GM21367 (cell line): ENCODE measurements around the gene PLEKHD1.

Experiments
- ATAC-seq: cut with Tn5 transposase; IDR thresholded peaks from one replicate; pipeline ENCODE4 v1.9.1; 2021; ENCODE audit not compliant: unreplicated experiment

The PLEKHD1 gene

DNA sequence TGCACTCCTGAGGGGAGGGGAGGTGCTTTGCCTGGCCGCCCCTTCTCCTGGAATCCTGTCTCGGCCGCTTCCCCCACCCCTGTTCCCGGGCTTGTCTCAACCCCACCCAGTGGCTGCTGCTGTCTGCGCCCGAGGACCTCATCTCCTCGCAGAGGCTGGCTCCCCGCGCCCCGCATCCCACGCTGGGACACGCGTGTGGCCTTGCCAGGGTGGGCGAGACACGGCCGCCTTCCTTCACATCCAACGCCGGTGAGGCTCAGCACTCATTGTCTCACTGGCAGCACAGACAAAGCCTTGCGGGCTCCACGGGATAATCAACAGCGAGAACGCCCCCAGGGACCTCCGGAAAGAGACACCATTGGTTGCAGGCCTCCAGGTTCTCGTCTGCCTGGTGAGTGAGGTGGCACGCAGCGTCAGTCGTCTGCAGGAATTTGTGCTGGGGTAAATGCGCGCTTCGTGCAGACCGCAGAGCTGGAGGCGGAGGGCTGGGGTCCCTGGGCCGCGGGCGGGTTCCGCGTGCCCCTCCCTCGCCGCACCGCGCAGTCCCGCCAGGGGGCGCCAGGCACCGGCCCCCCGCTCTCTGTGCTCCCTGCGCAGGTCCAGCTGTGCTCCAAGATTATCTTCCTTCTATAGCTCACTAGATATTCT lies 63.3 kb downstream of the PLEKHD1 start:
- no peak for ATAC-seq

DNA sequence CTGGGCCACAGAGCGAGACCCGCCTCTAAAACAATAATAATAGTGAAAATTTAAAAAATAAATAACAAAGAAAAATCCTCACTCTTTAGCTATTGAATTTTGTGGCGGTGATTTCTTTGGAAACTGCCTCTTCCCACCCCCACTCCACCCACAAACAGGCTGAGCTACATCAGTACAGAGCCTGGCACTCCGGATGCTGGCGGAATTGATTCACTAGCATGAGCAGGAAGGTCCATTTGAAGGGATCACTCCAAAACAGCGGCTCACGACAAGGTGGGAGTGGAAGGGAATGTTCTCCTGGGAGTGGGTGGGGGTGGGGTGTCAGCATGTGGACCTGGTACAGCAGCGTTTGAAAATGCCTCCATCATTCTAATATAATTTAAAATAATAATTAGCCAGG lies 64.0 kb downstream of the PLEKHD1 start:
- ATAC-seq, result no peak

DNA sequence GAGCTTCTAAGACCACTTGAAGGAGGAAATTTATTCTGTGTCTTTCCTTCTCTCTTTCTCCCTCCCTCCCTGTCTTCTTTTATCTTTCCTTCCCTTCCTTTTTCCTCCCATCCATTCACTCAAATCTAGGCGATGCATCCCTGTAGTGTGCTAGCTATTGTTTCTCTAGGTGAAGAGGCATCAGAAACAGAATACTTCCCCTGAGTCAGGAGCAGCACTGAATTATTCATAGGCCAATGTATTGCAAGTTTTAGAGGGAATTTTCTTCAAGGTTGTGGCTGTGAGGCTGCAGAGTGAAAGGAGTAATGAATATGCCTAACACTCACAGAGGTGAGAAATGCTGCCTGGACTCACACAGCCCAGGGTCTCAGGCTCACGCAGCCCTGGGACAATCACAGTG lies 67.0 kb downstream of the PLEKHD1 start:
- ATAC-seq, result no peak

DNA sequence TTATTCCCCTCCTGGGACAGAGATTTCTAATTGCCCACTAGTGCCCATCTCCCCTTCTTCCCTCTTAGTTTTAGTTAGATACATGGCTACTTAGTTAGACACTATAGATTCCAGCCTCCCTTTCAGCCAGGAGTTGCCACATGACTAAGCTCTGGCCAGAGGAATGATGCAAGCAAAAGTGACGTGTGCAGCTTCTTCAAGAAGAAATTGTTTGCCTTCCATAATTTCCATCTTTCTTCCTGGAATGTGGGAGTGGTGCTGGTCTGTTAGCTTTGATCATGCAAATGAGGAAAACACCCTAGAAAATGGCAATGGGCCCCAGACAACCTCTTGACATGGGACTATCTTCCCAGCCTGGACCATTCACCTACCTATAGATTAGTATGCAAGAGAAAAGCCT lies 68.7 kb downstream of the PLEKHD1 start:
- no peak for ATAC-seq

DNA sequence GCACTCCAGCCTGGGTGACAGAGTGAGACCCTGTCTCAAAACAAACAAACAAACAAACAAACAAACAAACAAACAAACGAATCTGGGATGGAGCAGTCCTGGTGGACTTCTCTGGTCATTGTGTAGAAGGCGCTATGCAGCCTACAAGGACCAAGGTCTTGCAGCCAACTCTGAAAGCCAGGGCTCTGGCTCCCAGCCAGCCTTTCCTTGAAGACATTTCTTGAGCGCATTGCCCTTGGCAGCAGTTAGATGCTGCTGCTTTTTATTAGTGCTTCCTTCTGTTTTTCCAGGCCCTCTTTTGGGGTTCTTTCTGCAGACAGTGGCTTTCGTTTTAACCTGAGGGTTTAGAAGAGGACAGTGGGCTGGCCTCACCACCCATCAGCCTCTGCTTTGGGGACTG lies 70.0 kb downstream of the PLEKHD1 start:
- no peak for ATAC-seq

DNA sequence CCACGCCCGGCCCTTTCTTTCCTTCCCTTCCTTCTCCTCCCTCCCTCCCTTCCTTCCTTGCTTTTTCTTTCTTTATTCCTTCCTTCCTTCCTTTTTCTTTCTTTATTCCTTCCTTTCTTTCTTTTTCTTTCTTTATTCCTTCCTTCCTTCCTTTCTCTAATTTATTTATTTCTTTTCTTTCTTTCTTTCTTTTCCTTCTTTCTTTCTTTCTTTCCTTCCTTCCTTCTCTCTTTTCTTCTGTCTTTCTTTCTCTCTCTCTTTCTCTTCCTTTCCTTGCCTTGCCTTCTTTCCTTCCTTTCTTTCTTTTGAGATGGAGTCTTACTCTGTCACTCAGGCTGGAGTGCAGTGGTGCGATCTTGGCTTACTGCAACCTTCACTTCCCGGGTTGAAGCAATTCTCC lies 74.2 kb downstream of the PLEKHD1 start:
- no peak for ATAC-seq

DNA sequence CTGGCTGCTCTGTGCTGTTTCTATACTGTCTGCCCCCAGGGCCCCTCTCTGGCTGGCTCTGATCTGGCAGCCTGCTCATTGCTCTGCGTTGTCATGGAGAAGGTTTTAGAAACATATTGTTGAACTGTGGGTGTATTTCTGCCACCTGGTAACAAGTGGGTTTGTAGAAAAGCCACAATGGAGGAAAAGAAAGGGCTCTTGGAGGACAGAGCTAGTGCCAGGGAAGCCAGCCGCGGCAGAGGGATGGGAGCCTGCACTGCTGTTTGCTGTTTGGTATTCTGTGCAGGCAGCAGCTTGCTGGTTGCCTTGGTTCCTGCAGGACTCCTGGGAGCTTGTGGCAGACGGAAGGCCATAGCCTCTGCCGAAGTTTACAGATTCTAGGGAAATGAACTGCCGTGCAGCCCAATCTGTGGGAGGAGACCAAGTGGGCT lies 75.1 kb downstream of the PLEKHD1 start:
- no peak for ATAC-seq

DNA sequence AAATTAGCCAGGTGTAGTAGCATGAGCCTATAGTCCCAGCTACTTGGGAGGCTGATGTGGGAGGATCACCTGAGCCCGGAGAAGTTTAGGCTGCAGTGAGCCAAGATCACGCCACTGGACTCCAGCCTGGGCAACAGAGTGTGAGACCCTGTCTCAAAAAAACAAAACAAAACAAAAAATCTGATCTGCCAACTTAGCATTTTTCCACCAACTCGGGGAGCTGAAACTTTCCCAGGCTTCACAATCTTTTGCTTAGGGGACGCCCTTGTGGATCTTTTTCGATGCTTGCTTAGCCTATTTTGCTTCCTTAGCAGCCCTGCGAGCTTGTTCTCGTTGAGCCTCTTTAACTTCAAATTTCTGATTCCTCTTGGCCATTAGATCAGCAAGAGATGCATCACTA lies 76.3 kb downstream of the PLEKHD1 start:
- ATAC-seq, result no peak

DNA sequence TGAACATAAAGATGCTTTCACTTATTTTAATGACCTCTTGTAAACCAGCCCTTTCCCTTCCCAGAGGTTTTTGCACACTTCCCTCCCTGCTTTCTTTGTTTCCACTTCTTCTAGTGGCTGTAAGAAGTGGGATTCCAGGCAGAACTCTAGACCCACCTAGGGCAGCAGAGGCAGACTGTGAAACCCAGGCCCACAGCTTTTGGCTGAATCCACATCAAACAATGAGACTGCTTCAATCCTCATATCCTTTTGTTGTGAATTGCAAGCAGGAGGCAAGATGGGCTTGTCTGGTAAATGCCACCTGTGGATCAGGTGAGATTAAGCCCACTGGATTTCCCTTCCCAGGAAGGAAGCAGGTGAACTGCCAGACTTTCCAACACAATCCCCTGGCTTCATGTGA lies 77.4 kb downstream of the PLEKHD1 start:
- no peak for ATAC-seq

DNA sequence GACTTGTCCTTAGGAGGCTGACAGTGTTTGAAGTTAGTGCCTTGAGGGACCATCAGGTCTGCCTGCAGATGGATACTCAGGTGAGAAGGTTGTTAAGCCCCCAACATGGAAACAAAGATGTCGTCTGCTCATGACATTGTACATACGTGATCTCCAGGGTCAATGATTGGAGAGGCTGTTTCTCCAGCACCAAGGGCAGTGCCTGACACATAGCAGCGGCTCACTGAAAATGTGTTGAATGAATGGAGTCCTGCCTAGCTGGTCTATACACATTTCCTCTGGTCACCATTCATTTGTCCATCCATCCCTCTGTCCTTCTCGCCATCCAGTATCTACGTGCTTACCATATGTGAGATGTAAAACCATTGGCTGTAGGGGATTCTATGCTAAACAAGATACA lies 83.0 kb downstream of the PLEKHD1 start:
- ATAC-seq, result no peak

DNA sequence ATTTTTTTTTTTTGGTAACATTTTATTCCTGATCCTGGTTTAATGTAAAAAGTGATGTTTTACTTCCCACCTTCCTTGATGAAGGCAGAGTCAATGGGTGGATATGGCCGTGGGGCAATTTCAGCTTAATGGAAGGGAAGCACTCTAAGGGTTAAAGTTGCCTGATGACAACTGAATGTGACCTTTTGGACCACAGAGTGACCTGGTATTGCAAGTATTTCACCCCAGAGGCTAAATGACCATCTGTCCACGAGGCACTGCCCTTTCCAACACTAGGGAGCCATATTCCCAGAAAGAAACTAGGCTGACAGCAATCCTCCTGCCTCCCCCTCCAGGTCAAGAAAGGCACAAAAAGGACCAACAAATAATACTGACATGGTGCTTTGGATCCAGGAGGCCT lies 85.3 kb downstream of the PLEKHD1 start:
- no peak for ATAC-seq

DNA sequence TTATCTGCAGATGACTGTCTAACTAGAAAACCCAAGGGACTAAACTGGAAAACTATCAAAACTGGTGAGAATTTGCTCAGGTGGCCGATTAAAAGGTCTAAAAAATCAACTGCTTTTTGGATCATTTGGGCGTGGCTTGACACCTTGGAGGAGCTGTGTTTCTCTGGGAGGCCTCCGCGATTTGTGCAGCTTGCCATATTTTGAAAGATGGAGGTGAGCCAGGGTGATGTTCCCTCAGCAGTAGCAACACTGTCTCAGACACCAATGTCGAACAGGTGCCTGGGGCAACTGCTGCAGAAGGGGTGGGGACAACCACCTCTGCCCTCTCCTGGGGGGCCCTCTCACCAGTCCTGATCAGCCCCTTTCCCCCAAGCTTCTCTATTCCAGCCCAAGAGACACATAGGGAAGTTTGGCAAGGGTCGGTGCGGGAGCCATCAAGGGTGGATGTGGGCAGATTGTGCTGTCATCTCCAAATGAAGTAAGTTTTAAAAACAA lies 86.4 kb downstream of the PLEKHD1 start:
- no peak for ATAC-seq

DNA sequence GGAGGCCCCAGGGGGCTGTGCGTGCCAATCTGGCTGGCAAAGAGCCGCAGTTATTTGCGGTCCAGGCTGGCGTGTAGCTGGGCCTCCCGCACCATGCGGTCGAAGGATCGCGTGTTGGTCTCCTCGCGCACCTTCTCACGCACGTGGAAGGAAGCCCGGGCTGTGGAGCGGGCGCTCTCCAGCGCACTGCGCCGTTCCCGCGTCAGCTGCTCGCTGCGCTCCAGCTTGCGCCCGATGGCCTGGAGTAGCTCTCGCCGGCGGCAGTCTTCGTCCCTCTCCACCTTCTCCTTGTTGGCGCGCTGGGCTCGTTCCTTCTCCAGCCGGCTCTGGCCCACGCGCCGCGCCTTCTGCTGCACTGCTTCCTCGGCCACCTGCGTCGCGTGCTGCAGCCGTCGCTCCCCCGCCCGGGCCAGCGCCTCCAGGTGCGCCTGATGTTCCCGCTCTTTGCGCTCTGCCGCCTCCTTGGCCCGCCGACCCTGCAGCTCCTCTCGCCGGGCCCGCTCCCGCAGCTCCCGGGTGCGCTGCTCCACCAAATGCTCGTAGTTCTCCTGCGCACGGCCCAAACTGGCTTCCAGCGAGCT lies 87.0 kb downstream of the PLEKHD1 start:
- ATAC-seq, result no peak

DNA sequence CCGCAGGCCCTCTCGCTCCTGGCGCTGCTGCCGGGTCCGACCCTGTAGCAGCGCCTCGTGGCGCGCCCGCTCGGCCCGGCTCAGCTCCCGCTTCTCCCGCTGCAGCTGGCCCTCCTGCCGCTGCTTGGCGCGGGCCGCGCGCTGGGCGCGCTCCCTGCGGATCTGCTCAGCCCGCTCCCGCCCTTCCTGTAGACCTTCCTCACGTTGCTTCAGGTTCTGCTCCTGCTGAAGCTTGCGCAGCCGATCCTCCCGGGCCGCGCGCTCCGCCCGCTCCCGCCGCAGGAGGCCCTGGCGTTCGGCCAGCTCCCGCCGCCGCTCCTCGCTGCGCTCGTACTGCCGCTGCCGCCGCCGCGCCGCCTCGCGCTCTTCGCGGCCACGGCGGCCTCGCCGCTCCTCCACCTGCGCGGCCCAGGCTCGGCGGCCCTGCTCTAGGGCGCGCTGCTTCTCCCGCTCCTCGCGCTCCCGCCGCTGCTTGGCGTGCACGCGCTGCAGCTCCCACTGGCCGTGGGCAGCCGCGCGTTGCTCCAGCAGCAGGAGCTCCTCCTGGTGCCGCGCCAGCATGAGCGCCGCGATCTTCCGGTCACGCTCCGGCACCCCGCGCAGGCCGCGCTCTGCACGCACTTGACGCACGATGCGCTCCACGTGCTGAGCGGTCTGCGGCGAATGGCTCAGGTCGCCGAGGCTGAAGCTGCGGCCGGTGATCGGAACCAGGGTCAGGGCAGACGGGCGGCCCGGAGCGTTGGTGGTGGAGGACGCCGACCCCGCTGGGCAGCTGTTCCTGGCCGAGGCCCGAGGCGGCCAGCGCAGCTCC lies 87.7 kb downstream of the PLEKHD1 start:
- no peak for ATAC-seq

DNA sequence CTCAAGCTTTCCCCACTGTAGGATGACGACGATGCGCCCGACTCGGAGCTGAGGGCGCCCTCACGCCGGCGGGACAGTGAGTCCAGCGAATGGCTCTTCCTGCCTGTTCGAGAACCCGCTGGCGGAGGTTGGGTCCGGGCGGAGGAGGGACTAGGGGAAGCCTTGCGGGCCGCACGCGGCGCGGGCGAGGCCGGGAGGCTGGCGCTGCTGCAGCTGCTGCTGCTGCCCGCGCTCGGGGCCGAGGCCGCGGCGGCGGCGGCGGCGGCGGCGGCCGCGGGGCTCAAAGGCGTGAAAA lies 88.3 kb downstream of the PLEKHD1 start:
- ATAC-seq, result no peak

DNA sequence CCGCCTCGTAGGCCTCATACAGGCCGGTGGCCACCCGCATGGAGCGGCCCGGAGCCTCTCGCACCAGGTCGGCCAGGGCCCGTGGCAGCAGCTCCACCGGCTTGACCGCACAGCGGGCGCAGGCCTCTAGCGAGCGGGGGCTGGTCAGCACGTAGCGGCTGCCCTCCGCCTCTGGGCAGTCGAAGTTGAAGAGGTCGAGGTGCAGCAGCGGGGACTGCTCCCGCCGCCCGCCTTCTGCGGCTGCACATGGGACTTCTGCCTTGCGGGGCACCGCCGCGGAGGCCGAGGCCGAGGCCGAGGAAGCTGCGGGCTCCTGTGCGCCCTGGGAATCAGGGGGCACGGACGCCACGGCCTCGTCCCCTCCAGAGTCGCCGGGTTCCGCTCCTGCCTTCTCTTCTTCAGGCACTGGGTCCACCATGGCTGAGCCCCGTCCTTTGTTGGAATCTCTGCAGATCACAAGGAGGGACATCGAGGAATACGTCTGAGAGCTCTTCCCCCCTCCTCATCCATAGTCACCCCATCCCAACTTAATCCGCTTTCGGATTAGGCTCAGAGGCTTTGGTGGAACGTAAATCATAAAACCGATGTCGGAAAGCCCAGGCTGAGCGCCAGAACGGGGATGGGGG lies 88.8 kb downstream of the PLEKHD1 start:
- no peak for ATAC-seq

DNA sequence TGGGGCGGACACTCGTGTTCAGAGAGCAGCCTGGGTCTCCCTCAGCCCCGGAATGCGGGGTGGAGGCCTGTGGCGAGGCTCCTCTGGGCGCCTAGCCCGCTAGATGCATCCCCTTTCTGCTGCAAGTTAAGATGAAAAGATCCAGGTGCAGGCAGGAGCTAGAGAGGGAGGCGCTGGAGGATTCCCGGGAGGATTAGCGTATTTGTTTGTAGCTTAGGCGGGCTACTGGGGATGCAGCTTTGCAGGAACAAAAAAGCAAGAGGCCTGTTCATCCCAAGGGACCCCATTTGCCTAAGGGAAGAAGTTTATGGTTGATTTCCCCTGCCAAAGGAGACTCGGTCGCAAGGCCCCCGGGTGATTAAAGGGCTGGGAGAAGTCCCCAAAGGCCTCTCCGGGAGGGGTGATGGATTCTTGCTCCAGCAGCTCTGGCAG lies 89.3 kb downstream of the PLEKHD1 start:
- ATAC-seq, result no peak

DNA sequence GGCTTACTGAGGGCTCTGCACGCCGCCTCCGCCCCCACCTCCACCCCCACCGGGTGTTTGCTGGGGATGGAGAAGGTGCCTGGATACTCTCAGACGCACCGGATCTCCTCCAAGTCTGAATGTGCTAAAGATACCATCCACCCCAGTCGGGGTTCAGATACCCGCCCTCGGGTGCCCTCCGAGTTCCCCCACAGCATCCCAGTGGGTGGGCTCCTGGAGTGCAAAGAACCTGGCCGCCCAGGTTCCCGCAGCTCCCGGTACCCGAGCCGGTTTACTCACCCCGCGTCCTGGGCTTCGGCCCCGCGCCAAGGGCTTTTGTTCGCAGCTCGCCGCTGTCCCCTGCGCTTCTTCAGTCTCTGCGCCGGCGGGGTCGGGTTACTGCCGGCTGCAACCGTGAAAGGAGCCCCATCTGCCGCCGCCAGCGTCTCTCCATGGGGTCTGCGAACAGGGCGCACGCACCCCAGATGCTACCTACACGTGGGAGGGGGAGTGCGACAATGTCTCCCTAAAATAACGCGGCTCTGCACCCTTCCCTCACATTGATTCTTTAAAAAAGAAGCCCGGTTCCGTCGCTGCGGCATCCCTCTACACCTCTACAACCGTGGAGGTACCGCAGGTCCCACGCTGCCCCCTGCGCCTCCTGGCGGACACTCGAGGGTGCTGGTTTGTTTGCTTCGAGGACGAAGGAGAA lies 89.9 kb downstream of the PLEKHD1 start, which contains the start of gene CCDC177:
Gene CCDC177, minus strand, starts transcription at position 609 of the 691 bp plus-strand sequence. CDS start 1,249 bp downstream, outside the sequence.
- ATAC-seq, result no peak

DNA sequence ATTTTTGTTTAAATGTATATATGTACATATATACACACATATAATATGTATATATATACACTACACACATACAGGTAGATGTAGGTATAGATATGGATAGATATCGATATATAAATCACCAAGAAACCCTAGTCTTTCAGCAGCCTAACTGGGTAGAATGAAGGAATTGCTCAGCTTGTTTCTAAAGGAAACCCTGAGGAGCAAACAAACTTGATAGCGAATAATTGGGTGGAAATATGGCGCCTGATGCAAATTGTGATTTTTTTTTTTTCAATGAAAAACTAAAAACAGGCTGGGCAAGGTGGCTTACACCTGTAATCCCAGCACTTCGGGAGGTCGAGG lies 90.4 kb downstream of the PLEKHD1 start:
- no peak for ATAC-seq

DNA sequence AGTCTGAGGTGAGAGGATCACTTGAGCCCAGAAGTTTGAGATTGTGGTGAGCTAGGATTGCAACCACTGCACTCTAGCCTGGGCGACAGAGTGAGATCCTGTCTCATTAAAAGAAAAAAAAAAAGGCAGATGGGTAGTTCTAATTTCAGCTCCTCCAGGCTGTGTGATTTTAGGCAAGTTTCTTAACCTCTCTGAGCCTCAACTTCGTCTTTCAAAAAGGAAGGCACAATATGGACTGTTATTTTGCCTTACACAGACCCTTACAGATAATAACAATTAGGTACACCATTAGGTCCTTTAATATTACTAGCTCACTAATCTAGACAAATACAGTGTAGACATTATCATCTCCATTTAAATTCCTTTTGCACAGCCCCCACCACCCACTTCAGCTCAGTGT lies 94.9 kb downstream of the PLEKHD1 start:
- no peak for ATAC-seq

DNA sequence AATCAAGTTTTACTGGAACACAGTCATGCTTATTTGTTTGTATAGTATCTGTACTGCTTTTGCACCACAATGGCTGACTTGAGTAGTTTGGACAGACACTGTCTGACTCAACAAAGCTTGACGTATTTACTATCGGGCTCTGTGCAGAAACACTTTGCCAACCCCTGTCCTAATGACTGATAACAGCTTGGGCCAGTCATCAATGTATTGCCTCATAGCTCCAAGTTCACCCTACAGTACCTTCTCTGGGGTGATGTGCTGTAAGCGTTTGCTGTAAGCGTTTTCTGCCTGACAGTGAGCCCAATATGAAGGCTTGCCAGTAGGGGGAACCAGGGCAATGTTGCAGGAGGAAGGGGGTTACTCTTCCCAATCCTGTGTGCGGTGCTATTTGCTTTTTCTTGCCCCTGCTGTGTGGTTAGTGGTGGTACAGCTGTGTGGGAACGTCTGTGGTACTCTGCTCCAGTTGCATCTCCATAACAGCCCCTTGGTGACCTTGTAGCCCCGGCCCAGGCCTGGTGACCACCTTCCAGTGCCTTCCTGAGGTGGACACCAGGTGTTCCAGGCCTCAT lies 95.6 kb downstream of the PLEKHD1 start:
- no peak for ATAC-seq
